NT2/D1 (cell line): ENCODE data around the gene GPR32.

Experiments
- SUZ12 ChIP-seq: IDR thresholded peaks from 2 replicates; pipeline ENCODE4 v1.6.1; 2011; ENCODE audit not compliant: insufficient read length, insufficient read depth; ENCODE audit errors: extremely low read depth
- ZNF274 ChIP-seq: IDR thresholded peaks from 2 replicates; pipeline ENCODE4 v1.6.1; 2011; ENCODE audit warnings: mild to moderate bottlenecking, low read depth, low read length

- TF ChIP-seq SUZ12 (no peak), ZNF274 (no peak)
Measured at GRCh38 chr19:50812474-50812873, 42.2 kb downstream of the GPR32 start.
